Liver (tissue), 3 donors: ENCODE measurements around the gene BNC2.

Experiments used
- CTCF ChIP-seq: fragments of 150-350 bp; IDR thresholded peaks from 2 replicates; pipeline ENCODE4 v1.5.1; 2017; ENCODE audit warnings: improper control_type of control experiment, low read depth, low read length; ENCODE audit not compliant: missing input control
- FOXA1 ChIP-seq: IDR thresholded peaks from 2 replicates; pipeline ENCODE4 v1.6.1; 2016; ENCODE audit warnings: antibody characterized with exemption
- JUND ChIP-seq, 2 donors: IDR thresholded peaks; 2 replicates each; pipeline ENCODE4 v1.6.1; 2016; ENCODE audit warnings: antibody characterized with exemption in 2 of 2
- YY1 ChIP-seq: IDR thresholded peaks from 2 replicates; pipeline ENCODE4 v1.6.1; 2016; ENCODE audit warnings: antibody characterized with exemption, mild to moderate bottlenecking
- TF ChIP-seq, protein P1 (sequence below): IDR thresholded peaks from 2 replicates; pipeline ENCODE4 v1.6.1; 2016; ENCODE audit warnings: antibody characterized with exemption
- donor health status: healthy.
- donor health status: healthy.

- no peak for TF ChIP-seq CTCF
- no peak for TF ChIP-seq JUND (IDR thresholded peaks at IDR 0.05)
- no peak for TF ChIP-seq YY1
- TF ChIP-seq FOXA1, result no peak
- TF ChIP-seq, protein P1, sequence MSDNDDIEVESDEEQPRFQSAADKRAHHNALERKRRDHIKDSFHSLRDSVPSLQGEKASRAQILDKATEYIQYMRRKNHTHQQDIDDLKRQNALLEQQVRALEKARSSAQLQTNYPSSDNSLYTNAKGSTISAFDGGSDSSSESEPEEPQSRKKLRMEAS, result no peak
These were observed 387.7 kb downstream of the BNC2 start for GRCh38 chr9:16482764-16483163.
